H4 (cell line): ENCODE results near the gene PARP2. TPM values are rescaled to one million over a fixed set of nuclear protein-coding genes. Genes with fewer than 3 reads are reported as not detected.

Experiments used
- DNase-seq: peaks from one replicate; pipeline ENCODE4 v3.0.0-alpha.2; 2015; ENCODE audit warnings: low spot score
- total RNA-seq: library from RNA; depleted of rRNA; stranded (reverse); fragments of >200 nt; shearing (Covaris generic); gene quantifications from 2 replicates; pipeline ENCODE4 v1.2.3, GENCODE V29; 2014; rRNA removed

PARP2 gene
- total RNA-seq, 1 experiment from 2014 or later: 33.6 TPM

DNA sequence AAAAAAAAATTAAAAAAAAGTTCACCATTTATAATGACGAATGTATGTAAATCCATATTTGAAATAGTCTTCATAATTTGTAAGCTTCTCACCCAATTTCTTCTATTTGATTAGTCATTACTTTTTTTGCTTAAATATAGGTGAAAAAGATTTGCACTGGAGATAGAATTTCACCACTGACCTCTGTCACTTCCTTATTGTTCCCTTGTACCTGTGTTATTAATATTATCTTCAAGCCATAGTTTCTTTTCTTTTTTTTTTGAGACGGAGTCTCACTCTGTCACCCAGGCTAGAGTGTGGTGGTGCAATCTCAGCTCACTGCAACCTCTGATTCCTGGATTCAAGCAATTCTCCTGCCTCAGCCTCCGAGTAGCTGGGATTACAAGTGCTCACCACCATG is 54.1 kb downstream of the PARP2 start:
- DNase-seq: no peak

DNA sequence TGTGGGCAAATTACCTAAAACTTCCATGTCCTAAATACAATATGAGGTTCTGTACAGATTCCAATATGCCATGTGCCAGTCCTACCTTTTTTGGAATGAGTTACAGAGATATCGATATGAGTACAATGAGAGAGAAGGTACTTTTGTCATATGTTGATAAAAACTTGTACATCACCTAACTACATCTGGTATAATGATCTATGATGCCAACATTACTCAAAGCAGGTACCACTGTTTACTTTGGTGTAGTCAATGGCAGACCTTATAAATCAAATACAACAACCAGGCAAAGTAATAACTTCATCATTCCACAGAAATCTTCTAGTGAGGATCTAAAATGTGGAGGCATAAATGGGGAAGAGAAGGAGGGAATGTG is 57.1 kb downstream of the PARP2 start:
- no peak for DNase-seq

DNA sequence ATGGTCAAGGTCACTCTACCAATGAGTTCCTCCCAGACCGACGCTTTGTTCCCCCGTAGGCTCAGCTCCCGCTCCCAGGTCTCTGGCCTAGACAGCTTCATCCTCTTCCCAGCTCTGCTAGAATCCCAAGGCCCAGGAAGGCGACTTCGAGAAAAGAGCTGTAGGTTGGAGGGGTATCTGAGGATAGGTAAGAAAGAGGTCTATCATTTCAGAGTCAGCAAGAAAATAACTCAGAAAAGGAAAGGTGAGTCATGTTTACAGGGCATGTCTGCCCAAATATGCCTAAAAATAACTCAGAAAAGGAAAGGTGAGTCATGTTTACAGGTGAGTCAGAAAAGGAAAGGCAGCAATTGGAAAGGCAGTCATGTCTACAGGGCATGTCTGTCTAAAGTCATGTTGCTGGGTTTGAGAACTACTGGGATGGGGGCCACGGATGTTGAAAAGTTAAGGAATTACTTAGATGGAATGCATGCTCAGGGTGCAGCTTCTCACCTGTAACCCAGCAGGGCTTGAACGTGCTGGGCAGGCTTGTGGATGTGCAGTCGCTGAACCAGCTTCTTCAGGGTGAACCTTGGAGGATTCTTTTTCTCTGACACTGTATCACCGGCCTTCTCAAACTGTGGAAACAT is 57.6 kb downstream of the PARP2 start:
- no peak for DNase-seq

DNA sequence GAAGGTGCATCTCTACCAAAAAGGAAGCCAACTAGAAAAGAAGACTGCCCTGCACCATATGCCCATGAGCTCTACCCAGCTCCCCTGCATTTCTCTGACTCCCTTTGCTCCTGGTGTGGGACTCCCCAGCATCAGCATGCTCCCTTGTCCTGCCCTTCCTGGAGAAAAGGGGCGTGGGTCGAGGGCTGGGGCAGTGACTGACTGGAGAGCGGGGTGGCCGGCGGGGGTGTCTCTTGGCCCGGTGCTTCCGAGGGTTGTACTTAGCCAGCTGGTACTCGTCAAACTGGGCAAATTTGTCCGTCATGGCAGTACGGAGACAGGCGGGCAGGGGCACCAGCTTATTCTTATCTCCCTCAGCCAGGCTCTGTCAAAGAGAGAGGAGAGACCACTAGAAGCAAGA is 60.1 kb downstream of the PARP2 start:
- DNase-seq: no peak

Other genes with a start within 250 kb of the PARP2 start
- gene OR4K17, start 232.9 kb upstream of the PARP2 start, total RNA-seq: not detected in 2 replicates
- not detected in 2 replicates for gene OR4N5, start 204.8 kb upstream of the PARP2 start, total RNA-seq
- gene OR11G2, start 152.7 kb upstream of the PARP2 start, total RNA-seq: not detected in 2 replicates
- gene OR11H6, start 119.9 kb upstream of the PARP2 start, total RNA-seq: not detected in 2 replicates
- not detected in 2 replicates for gene OR11H7, start 114.7 kb upstream of the PARP2 start, total RNA-seq
- gene OR11H4, start 104.3 kb upstream of the PARP2 start, total RNA-seq: not detected in 2 replicates
- 18.5 and 24.2 TPM in 2 replicates for gene TTC5, start 37.7 kb upstream of the PARP2 start, total RNA-seq
- 83.8 and 92.0 TPM in 2 replicates for gene CCNB1IP1, start 10.4 kb upstream of the PARP2 start, total RNA-seq
- 10.6 and 12.0 TPM in 2 replicates for gene TEP1, start 69.9 kb downstream of the PARP2 start, total RNA-seq
- not detected in 2 replicates for gene KLHL33, start 92.5 kb downstream of the PARP2 start, total RNA-seq
- gene OSGEP, start 111.2 kb downstream of the PARP2 start, total RNA-seq: 69.6 and 83.2 TPM in 2 replicates
- gene APEX1, start 111.6 kb downstream of the PARP2 start, total RNA-seq: 54.7 and 122 TPM in 2 replicates
- 29.5 and 32.8 TPM in 2 replicates for gene PIP4P1, start 117.8 kb downstream of the PARP2 start, total RNA-seq
- 88.6 and 98.9 TPM in 2 replicates for gene PNP, start 125.8 kb downstream of the PARP2 start, total RNA-seq
- gene RNASE10, start 161.9 kb downstream of the PARP2 start, total RNA-seq: not detected in 2 replicates
- gene RNASE9, start 217.4 kb downstream of the PARP2 start, total RNA-seq: not detected in 2 replicates
- gene RNASE11, start 244.4 kb downstream of the PARP2 start, total RNA-seq: not detected in 2 replicates
- gene RNASE12, start 247.7 kb downstream of the PARP2 start, total RNA-seq: not detected in 2 replicates